GM18907 (cell line): ENCODE data around the gene BCL11B.
"Not testable (repeated sequence)": the region's sequence is repeated elsewhere in the genome, so short reads cannot be mapped to it uniquely, and the experiment has no call there.

Experiments
- ATAC-seq: cut with Tn5 transposase; IDR thresholded peaks from one replicate; pipeline ENCODE4 v1.9.1; 2021; ENCODE audit warnings: mild to moderate bottlenecking, moderate library complexity; ENCODE audit not compliant: unreplicated experiment

Gene BCL11B

DNA sequence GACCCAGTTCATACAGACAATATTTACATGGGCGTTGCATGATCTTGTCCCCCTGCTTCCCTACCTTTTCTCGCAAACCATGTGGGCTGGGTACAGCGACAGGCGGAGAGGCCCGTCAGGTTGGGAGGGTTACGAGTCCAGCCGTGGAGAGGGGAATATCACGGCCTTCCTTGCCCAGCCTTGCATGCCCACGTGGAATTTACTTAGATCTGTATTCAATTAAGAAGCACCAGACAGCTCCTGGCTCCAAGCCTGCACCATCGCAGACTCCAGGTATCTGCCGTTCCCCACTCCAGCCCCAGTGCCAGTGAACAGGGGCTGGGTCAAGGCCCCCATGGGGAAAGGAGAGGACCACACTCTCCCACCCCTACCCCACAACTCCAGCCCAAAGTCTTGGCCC lies 29.8 kb downstream of the BCL11B start:
- no peak for ATAC-seq

DNA sequence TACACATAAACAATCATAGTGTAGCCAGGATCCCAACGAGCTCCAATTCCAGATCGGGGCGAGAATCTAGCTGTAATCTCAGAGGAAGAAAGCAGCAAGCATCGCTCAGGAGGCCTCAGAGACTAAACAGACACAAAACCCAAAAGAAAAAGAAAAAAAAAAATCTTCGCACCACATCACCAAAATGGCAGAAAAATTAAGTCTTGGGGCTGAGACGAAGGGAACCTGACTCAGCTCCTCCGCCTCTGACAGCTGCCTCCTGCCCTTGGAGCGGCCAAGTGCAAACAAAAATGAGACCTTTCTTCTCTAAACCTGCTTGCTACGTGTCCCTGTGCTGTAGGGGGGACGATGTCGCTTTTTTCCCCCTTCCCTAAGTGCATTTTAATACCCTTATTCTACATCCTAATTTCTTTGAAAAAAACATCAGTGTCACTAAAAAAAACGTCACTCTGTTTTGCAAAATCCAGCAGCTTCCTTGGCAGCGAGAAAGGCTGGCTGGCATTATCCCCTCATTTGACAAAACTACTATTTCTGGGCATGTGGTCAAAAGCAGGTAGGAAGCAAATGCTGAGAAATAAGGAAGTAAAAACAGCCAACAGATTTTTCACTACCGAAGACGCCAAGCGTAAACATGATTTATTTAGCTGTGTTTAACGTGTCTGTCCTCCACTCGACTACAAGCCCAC lies 30.5 kb downstream of the BCL11B start:
- no peak for ATAC-seq

DNA sequence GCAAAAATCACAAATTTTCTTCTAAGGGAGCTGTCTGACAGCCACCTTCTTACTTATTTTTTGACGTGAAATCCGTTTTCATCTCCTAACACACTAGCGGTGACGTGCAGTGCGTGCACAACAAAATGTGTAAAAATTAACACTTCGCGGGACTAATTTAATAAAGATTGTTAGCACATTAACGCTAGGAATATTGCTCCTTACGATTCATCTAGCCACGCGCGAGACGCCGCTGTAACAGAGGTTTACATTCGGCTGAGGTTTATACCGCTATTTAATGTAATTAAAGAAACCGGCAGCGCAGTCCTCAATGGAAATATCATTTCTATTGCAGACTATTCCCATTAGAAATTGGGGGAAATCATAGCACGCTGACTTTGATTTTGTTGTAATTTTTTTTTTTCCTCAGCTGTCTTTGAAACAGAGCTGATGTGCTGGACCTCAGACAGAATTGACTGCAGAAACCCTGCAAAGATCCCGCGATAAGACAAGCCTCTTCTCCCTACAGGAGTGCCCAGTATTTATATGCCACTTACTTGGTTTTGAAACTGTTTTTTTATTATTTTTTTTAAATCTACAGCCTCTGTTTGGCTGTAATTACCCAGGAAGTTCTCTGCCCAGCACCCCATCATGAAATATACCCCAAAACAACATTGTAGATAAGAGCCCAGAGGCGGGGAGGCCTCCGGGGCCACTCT lies 31.2 kb downstream of the BCL11B start:
- no peak for ATAC-seq

DNA sequence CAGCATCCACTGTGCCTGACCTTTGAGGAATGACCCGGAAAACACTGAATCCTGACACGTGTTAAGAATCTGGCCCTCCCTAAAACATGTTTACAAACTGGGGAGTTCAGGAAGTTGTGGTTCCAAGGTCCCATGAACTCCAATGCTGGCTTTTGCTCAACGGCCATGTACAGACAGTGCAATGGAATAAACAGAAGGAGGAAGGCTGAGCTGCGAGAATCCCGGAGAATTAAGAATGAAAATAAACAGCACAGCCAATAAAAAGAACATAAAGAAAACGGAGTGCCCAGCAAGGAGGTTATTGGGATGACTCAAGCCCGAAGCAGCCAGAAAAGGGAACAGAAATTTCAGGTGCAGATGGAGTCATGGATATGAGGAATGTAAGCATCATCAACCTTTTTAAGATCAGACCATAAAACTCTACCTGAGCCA lies 32.3 kb downstream of the BCL11B start:
- no peak for ATAC-seq

DNA sequence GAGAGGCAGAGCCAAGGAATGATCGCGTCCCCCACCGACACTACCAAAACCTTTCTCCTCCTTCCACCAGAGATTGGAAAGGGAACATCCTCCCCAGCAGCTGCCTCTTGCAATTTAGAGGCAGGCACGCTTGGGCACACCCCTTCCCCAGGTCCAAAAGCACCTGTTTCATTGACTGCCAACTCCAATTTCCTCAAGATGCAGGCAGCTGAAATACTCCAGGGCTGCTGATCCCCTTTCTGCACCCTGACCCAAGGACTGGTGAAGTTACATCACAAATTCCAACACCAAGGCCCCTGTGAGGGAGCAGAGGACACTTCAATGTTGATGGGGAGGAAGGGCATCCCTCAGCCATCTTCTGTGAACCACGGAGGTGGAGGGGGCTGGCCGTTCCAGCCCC lies 33.8 kb downstream of the BCL11B start:
- no peak for ATAC-seq

DNA sequence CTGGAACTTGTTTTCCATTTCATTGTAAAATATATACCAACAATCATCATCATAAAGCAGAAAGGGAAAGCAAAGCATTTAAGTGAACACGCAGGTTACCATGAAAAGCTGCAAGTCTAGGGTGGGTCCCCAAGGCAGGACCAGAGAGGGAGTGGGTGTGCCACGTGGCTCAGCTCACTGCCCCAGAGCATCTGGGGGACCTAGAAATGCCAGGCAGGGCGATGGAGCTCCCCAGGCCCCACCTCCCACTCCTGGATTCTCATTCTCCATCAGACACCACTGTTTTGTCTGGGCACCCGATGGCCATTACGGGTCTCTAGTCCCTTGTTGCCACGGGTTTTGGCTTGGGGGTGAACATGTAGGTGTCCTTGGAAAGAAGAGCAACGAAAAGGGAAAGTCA lies 34.7 kb downstream of the BCL11B start:
- no peak for ATAC-seq

DNA sequence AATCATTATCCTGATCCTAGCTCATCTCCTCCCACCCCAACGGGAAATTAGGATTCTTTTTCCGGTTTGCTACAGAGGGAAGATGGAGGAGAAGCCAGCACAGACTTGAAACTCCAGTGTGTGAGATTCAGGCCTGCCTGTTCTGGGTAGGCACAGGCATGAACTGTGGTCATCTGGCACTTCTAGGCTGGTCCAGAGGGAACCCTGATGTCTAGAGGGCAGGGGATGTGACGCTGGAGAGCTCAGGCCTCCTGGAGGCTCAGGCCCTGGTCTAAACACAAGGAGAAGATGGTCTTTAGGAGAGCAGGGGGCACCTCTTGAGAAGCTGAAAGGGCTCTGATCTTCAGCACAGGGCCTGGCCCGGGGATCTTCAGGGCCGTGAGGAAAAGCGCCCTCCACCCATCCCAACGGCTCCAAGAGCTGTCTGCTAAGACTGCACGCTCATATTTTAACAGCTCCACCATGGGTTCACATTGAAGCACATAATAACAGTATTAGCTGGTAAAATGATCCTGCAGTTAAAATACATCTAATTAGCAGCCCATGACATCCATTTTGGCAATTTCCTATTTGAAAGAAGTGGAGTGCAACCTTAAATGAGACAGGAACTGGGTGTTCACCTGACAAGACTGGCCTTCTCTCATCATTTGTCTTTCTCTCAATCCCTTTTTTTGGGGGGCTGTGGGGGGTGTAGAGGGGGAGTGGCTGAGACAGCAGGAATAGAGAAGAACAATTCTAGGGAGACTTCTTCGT lies 35.4 kb downstream of the BCL11B start:
- ATAC-seq = no peak

DNA sequence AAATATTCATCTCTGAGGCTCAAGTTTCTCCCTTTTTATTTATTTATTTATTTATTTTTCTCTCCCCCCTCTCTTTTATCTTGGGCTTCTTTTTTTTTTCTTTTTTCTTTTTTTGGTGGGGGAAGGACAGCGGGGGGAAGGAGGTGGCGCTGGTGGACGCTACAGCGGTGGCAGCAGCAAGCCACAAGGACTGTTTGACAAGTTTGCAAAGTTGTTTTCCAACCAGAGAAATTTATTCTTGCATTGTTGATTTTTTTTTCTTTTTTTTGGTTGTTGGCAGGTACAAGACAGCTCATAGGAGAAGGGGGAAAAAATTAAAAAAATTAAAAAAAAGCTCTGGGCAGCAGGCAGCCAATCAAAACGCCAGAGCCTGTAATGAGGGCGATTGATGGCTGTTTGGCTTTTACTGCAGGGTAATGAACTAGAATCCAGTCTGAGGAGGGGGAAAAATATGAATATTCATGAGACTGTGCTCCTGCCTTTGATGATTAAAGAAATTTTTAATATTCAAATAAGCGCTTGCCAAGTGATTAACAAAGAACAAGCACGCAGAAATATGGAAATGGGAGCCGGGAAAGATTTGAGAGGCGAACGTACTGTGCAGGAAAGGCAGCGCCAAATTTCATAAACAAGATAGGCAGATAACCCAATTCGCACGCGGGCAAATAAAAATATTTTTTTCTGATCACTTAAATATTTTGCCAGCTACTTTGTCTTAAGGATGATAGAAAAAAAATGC lies 36.2 kb downstream of the BCL11B start:
- no peak for ATAC-seq

DNA sequence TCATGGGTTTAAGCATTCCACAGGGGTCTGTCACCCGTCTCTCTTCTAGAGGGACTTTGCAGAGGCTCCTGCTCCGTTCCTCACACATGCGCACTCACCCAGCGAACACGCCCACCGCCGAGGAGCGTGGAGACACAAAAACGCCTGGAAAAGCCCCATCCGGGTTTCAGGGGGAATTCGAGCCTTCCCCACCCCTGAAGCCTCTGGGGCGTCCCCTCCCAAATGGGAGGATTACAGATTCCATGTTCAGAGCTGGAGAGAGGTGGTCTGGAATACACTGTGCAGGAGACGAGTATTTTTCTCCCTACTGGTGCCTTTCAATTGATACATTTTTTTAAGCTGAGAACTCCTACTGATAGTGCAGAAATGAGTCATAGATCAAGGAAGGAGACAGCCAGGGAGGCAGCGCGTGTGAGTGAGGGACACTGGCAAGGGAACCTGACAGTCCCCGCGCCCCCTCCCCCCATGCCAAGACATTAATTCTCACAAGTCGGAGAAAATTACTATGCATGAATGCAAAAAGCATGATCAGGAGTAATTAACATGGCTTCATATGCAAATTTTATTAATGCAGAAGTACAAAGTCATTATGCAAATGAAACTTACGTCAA lies 36.9 kb downstream of the BCL11B start:
- ATAC-seq = no peak

DNA sequence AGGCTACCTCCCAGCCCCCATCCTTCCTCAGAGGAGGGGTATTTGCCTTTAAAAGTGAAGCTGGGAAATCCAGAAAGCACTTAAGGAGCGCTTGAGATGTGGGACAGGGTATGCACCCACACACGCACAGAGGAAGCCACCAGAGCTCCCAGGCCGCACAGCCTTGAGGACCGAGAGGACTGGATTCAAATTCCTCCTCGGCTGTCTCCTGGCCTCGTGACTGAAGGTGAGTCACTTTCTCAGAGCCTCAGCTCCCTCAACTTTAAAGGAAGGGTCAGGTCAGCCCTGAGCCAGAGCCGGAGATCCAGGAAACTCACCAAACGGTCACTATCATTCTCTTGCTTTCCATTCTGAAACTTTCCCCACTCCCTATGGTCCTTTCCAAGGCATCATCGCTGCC lies 37.6 kb downstream of the BCL11B start:
- no peak for ATAC-seq

DNA sequence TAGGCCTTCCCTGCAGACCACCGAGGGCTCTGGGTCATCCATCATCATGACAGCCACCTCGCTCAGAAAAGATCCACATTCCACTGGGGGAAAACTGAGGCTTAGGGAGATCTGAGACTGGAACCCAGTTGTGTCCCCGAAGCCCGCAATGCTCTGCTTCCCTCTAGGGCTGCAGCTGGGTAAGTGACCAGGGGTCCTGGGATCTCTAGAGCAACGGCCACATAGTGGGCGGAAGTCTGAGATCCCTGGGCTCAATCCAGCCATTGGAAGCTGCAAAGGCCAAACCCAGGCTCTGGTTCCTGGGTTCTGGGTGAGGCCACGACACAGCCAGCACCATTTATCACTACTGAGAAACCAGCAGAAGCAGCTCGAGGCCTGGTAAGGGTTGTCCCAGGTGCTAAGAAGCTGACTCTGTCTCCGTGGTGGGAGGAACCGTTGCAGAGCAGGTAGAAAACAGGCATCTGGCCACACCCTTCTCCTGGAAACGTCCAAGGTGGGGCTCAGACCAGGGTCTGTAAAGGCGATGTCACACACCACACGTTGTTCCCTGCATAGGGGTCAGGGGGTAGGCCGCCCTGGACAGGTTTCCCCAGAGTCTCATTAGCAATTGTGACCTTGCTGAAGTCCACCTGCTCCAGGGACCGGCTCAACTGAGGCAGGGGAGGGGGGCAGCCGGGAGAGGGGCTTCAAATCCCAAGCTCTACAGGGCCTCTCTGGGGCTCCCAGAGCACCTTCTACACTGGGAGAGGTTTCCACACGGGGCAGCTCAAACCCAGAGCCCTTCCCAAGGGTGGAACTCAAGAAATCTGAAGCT lies 38.6 kb downstream of the BCL11B start:
- ATAC-seq = no peak

DNA sequence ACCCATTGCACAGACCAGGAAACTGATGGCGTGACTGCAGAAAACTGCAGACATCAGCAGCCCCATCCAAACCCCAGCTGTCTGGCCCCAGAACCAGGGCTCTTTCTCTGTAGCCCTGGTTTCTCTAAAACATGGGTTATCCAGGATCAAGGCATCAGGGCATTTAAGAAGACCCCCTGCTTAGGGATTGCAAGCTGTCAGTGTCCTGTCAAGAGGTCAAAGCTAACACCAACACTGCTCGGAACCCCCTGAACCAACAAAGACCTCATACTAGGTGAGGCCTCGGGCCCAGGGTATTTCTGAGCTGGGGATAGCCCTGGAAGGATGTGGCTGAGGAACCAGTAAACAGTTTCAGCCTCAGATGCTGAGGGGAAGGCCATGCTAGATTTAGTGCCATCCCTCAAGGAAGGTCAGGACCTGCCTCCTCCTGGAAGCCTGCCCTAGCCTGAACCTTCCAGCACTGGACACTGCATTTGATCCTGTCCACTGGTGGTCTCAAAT lies 39.2 kb downstream of the BCL11B start:
- ATAC-seq = no peak

DNA sequence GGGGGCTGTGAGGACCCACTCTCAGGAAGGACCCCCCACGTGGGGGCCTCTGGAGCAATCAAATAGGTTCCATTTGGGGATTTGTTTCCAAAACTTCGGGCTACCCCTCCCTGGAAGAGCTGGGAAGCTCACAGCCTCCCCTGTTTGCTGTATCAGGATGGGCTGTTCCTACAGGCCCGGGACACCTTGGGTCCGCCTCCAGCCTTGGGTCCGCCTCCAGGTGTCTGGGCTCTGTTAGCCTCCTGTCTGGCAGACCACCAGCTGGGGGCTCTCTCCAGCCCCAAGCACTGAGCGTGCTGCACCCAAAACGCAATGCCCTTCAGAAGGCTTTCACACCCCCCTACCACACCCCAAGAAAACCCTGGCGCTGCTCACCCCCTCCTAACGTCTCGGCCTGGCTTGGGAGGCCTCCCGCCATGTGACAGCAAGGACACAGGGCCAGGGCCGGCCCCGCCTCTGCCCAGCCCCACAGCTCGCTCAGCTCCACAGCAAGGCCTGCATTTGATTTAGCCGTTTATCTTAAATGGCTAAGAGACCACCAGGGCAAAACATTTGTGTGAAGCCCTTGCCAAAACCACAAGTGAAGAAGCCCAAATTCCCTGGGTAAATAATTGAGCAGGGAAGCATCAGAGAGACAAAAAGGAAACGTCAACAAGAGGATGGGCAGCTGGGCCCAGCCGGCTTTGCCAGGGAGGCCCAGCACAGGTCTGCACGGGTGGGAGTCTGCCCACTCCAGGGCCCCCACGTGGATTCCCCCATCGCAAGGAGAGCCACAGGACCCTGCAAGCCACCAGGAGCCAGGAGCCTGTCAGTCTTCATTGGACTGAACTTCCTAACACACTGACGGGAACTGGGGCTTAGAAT lies 39.9 kb downstream of the BCL11B start:
- ATAC-seq = no peak

DNA sequence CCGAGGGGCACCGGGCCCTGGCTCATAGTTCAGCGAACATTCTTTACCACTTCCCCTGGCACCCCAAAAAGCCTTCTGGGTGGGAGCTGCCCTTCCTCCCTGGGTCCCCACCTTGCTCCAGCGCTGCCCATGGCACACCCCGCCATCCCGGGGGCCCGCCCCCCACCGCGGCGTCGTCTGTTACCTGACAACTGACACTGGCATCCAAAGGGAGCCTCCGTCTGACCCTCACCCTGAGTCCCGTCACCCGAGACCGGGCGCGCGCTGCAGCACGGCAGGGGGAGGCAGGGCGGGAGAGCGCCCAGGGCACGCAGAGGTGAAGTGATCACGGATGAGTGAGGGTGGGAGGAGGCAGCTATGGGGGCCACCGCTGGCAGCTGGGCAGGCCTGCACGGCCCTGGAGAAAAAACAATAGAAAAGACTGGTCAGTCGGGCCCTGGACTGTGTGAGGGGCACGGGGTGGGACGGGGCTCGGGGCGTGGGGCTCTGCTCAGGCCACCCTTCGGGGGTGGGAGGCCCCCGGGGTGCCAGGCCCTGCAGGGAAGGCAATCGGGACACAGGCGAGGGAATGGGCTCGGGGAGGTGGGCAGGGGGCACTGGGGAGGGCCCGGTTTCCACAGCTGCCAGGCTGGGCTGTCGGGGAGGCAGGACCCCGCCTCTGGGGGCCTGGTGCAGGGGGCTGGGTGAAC lies 40.7 kb downstream of the BCL11B start:
- ATAC-seq = no peak

DNA sequence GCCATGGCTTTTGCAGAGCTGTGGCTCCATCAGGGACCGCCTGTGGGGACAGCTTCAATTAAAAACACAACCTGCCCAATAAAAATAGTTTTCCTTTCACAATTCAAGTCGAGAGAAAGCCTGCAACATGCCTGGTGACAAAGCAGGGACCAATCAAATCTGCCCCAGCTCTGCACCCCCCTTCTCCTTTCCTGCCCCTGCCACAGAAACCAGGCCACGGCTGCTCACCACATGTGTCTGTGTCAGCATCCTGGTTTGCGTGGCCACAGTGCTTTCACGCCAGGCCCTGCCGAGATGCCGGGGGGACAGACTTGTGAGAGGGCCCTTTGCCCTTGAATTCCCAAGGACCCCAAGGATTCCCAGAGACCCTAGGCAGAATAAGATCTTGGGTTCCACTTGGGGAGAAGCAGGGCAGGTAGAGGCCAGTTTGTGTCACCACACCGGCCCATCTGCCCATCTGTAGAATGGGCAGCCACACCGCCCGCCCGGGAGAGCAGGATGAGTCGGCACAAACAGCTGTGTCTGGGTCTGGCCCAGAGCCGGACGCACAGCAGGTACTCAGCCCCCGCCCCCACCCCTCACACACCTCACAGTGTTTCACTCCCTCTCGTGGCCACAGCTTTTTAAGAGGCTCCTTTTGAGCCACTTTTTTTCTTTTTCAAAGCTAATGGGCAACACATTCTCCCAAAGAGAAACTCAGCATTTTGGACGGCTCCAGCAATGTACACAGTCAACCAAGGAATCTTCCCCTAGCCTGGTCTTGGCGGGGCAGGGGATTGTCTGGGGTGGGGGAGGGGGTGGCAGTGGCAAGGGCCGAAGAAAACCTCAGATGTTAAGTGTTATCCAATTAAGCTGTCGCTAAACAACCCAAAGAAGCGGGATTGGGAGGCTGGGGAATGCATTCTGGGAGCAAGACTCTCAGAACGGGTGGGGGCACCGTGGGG lies 41.5 kb downstream of the BCL11B start:
- ATAC-seq = no peak

DNA sequence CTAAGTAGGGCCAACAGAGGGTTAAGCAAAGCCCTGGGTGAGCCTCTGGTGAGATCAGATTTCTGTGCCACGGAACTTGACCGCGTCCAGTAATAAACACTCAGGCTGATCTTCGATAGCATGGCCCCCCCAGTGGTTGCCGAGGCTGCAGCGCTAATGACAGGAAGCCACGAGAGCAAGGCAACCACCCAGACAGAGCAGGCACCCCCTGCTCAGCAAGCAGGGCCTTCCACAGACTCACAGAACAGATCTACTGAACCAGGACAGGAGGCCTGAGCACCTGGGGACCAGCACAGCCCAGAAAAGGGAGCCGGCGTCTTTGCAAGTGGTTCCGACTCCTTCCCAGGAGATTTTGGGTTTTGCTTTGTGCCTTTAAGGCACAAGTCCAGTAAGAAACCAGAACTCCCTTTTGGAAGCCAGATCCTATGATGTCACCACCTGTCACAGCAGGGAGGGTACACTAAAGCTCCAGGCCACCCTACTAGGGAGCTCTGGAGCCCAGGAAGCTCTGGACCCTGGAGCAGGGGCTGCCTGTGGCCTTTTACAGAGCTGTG lies 42.3 kb downstream of the BCL11B start:
- ATAC-seq = no peak

DNA sequence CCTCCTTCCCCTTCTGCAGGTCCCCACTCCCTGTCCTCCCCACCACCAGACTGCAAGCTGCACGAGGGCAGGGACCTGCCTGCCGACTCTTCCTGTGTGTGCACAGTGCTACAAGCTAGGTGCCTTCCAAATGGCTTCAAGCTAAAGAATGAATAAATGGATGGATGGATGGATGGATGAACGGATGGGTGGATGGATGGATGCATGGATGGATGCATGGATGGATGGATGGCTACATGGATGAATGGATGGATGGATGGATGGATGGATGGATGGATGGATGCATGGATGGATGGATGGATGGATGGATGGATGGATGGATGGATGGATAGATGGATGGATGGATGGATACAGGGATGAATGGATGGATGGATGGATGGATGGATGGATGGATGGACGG lies 43.2 kb downstream of the BCL11B start:
- not testable (repeated sequence) for ATAC-seq
